ENCODE measurements around the gene ARL6IP5. TPM values are rescaled to one million over a fixed set of nuclear protein-coding genes. Genes with fewer than 3 reads are reported as not detected.

Gene ARL6IP5
- total RNA-seq (2022) (31.2 and 32.1 TPM in 2 replicates), Bru-seq, nascent RNA (percentile 64 among the genes with signal in this experiment), BruChase-seq, experiment 1, labeled RNA remaining after a 2-hour chase (percentile 69 among the genes with signal in this experiment), BruChase-seq, experiment 2, labeled RNA remaining after a 6-hour chase (percentile 85 among the genes with signal in this experiment)
- long read RNA-seq, transcript ARL6IP5-201 (3 exons, 2,101 nt): major isoform, 261 of 268 reads
- long read RNA-seq, partial matches to known transcripts: 3 of 268 reads
- long read RNA-seq, other reads (novel, unspliced or antisense): 4 of 268 reads

- no TSS peak for BruUV-seq (replicated peaks)
- DNase-seq: peak; percentile 90 to 92
- Histone ChIP-seq H3K36me3 (ENCODE audit: control insufficient read depth, insufficient read depth, low read length) (no peaks in the 10 kb centered on the region), H3K4me1 (peaks cover 8% of the 10 kb centered on the region), H3K27me3 (replicated peaks; ENCODE audit: control insufficient read depth, insufficient read depth, low read length) (no peaks in the 10 kb centered on the region), H3K9me3 (no peaks in the 10 kb centered on the region), H3K4me3 (ENCODE audit: low read depth, low read length) (peak within 1 kb of the TSS; percentile 92)
- Mint-ChIP-seq H3K4me3 (ENCODE audit: unreplicated experiment) (peak within 1 kb of the TSS; percentile 85), H3K27me3 (ENCODE audit: insufficient read depth, unreplicated experiment) (no peaks in the 10 kb centered on the region), H3K36me3 (ENCODE audit: insufficient read depth, unreplicated experiment) (no peaks in the 10 kb centered on the region), H3K27ac (ENCODE audit: unreplicated experiment) (peak within 1 kb of the TSS; percentile 57), H3K9me3 (ENCODE audit: unreplicated experiment) (no peaks in the 10 kb centered on the region), H3K4me1 (ENCODE audit: low read depth, unreplicated experiment) (peaks cover 23% of the 10 kb centered on the region)
- intact Hi-C loops (cut with micrococcal nuclease; ENCODE audit: unreplicated experiment): no loop called here
- CTCF ChIA-PET: no interaction called here
- TF ChIP-seq CTCF (IDR thresholded peaks at IDR 0.05; ENCODE audit: insufficient read depth in 1 of 2, low read depth in 1 of 2, low read length in 1 of 2, severe bottlenecking in 1 of 2, unreplicated experiment in 1 of 2): no peak
- POLR2A ChIA-PET: no interaction called here
Observed at GRCh38 chr3:69084326-69085167, at the start of gene ARL6IP5. Gene ARL6IP5 (plus strand): TSS chr3:69084937. CDS start chr3:69085048, 111 bp downstream.

GRCh38 chr3:69044608-69045007 is 40.1 kb upstream of the ARL6IP5 start:
- Mint-ChIP-seq H3K9me3 (ENCODE audit: unreplicated experiment) (no peaks in the 10 kb centered on the region), H3K4me3 (ENCODE audit: unreplicated experiment) (no peak overlapping the region), H3K4me1 (ENCODE audit: low read depth, unreplicated experiment) (no peaks in the 10 kb centered on the region), H3K27ac (ENCODE audit: unreplicated experiment) (no peak overlapping the region), H3K36me3 (ENCODE audit: insufficient read depth, unreplicated experiment) (peaks cover 50% of the 10 kb centered on the region), H3K27me3 (ENCODE audit: insufficient read depth, unreplicated experiment) (no peaks in the 10 kb centered on the region)
- intact Hi-C loops (cut with micrococcal nuclease; ENCODE audit: unreplicated experiment): no loop called here
- no peak for TF ChIP-seq CTCF (IDR thresholded peaks at IDR 0.05; ENCODE audit: insufficient read depth in 1 of 2, low read depth in 1 of 2, low read length in 1 of 2, severe bottlenecking in 1 of 2, unreplicated experiment in 1 of 2)
- no TSS peak for BruUV-seq (replicated peaks)
- no peaks in the 10 kb centered on the region for H3K9me3 ChIP-seq
- ChIA-PET POLR2A (no interaction called here), CTCF (no interaction called here)
- H3K36me3 ChIP-seq (ENCODE audit: control insufficient read depth, insufficient read depth, low read length): peaks cover 2% of the 10 kb centered on the region; the same call in 1 of the 2 replicates
- DNase-seq: no peak
- H3K4me3 ChIP-seq (ENCODE audit: low read depth, low read length): no peak overlapping the region
- H3K27me3 ChIP-seq (replicated peaks; ENCODE audit: control insufficient read depth, insufficient read depth, low read length): no peaks in the 10 kb centered on the region
- H3K4me1 ChIP-seq: no peaks in the 10 kb centered on the region

GRCh38 chr3:69048990-69049389 is 35.7 kb upstream of the ARL6IP5 start:
- H3K9me3 Mint-ChIP-seq (ENCODE audit: unreplicated experiment): no peaks in the 10 kb centered on the region
- H3K4me1 ChIP-seq: peaks cover 8% of the 10 kb centered on the region
- TF ChIP-seq CTCF (IDR thresholded peaks at IDR 0.05; ENCODE audit: insufficient read depth in 1 of 2, low read depth in 1 of 2, low read length in 1 of 2, severe bottlenecking in 1 of 2, unreplicated experiment in 1 of 2): no peak
- H3K27me3 ChIP-seq (replicated peaks; ENCODE audit: control insufficient read depth, insufficient read depth, low read length): no peaks in the 10 kb centered on the region
- H3K9me3 ChIP-seq: no peaks in the 10 kb centered on the region
- CTCF ChIA-PET: no interaction called here
- intact Hi-C loops (cut with micrococcal nuclease; ENCODE audit: unreplicated experiment): no loop called here
- H3K27me3 Mint-ChIP-seq (ENCODE audit: insufficient read depth, unreplicated experiment): no peaks in the 10 kb centered on the region
- H3K4me1 Mint-ChIP-seq (ENCODE audit: low read depth, unreplicated experiment): peaks cover 7% of the 10 kb centered on the region
- no peak overlapping the region for H3K4me3 ChIP-seq (ENCODE audit: low read depth, low read length)
- peaks cover 53% of the 10 kb centered on the region for H3K36me3 Mint-ChIP-seq (ENCODE audit: insufficient read depth, unreplicated experiment)
- POLR2A ChIA-PET: no interaction called here
- DNase-seq: no peak
- no peak overlapping the region for H3K4me3 Mint-ChIP-seq (ENCODE audit: unreplicated experiment)
- BruUV-seq (replicated peaks): no TSS peak
- H3K27ac Mint-ChIP-seq (ENCODE audit: unreplicated experiment): no peak overlapping the region
- H3K36me3 ChIP-seq (ENCODE audit: control insufficient read depth, insufficient read depth, low read length): peaks cover 2% of the 10 kb centered on the region; the same call in 1 of the 2 replicates
